Fibroblast of peridontal ligament (primary cell): Measurements from ENCODE around the gene MRPL55.

ENCODE experiments used
- DNase-seq: peaks from one replicate; pipeline ENCODE4 v3.0.0-alpha.2; 2010; ENCODE audit errors: extremely low read depth

Gene MRPL55

DNA sequence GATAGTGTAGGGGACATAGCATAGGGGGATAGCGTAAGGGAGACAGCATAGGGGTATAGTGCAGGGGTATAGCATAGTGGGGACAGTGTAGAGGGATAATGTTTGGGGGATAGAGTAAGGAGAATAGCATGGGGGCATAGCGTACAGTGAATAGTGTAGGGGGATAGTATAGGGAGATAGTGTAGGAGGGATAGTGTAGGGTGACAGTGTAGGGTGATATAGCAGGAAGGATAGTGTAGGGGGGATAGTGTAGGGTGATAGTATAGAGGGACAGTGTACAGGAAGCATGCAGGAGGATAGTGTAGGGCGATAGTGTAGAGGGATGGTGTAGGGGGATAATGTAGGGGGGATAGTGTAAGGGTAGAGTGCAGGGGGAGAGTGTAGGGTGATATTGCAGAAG lies 38.2 kb downstream of the MRPL55 start:
- no peak for DNase-seq

DNA sequence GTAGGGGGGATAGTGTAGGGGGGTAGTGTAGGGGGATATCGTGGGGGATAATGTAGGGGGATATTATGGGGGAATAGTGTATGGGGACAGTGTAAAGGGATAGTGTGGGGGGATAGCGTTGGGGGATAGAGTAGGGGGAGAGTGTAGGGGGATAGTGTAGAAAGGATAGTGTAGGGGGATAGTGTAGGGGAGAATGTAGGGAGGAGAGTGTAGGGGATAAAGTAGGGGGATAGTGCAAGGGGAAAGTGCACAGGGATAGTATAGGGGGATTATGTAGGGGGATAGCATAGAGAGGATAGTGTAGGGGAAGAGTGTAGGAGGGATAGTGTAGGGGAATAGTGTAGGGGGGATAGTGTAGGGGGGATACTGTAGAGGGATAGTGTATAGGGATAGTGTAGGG lies 38.9 kb downstream of the MRPL55 start:
- DNase-seq: no peak

DNA sequence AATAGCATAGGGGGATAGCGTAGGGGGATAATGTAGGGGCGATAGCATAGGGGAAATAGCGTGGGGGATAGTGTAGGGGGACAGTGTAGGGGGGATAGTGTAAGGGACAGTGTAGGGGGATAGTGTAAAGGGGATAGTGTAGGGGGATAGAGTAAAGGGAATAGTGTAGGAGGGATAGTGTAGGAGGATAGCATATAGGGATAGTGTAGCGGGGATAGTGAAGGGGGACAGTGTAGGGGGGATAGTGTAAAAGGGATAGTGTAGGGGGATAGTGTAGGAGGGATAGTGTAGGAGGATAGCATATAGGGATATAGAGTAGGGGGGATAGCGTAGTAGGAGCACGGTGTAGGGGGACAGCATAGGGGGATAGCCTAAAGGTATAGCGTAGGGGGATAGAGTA lies 40.7 kb downstream of the MRPL55 start:
- no peak for DNase-seq

GRCh38 chr1:228066891-228067654 lies 42.0 kb downstream of the MRPL55 start:
- DNase-seq: no peak

GRCh38 chr1:228066416-228066815 lies 42.7 kb downstream of the MRPL55 start:
- no peak for DNase-seq

DNA sequence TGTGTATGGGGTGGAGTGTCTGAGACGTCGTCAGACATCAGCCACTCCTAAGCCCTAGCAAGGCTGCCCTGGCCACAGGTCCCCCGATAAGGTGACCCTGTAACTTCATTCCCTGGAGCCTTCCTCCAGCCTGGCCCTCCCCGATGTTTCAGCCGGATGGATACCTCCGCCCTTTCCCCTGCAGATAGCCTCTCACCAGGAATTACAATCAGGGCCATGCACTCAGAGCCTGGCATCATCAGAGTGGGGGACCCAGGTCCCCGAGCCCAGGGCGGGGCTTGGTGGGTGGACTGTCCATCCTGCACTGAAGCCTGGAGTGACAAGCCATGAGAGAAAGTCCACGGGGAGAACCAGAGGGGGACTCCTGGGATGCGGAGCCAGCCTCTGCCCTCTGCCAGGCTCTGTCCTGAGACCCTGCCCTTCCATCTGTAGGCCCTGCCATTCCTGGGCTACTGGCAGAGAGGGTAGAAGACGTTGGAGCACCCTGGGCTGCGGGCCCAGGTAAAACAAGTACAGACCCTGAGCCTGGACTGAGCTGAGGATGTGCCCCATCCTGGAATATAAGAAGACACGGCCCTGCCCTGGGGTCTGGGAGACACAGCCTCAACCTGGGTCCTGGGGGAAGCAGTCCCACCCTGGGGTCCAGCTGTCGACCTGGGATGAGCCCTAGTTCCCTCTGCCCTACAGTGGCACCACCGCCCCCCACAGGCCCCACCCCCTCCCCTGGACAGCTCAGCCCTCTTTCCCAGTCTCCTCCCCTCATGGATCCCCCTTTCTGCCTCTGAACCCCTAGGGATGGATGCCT lies 43.4 kb downstream of the MRPL55 start:
- DNase-seq: no peak

GRCh38 chr1:228064741-228065542 lies 44.2 kb downstream of the MRPL55 start:
- DNase-seq: no peak

DNA sequence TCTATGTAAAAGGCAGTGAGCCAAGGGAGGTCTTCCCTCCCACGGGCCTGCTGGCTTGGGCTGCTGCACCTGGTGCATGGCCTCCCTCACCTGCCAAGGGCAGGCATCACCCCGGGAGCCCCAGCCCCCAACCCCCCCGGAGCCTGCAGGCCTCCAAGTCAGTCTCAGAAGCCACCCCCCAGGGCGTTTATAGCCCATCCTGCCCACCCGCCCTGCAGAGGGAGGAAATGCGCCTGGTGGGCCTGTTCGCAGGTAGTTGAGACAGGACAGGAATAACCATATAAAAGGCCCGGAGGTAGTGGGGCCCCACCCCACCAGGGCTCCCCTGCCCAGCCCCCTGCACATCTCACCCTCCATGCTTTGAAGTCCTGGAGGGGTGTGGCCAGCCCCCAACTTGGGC lies 44.8 kb downstream of the MRPL55 start:
- no peak for DNase-seq

- no peak for DNase-seq
Observed at GRCh38 chr1:228063251-228064191, 45.6 kb downstream of the MRPL55 start.

DNA sequence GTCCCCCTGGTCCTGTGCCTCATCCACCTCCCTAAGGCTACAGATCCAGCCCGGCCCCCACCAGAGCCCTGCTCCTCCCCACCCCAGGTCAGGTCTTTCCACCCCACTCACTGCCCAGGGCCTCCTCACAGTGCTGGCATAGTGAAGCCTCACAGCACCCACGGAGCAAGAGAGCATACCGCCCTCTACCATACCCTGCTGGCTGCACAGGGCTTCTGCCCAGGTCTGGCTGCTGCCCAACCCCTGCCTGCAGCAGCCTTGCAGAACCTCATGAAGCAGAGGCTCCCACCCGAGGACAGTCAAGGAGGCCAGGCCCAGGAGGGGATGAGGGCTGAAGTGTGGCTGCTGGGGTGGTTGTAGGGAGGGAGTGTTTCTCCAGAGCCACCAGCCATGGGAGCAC lies 46.3 kb downstream of the MRPL55 start:
- no peak for DNase-seq

DNA sequence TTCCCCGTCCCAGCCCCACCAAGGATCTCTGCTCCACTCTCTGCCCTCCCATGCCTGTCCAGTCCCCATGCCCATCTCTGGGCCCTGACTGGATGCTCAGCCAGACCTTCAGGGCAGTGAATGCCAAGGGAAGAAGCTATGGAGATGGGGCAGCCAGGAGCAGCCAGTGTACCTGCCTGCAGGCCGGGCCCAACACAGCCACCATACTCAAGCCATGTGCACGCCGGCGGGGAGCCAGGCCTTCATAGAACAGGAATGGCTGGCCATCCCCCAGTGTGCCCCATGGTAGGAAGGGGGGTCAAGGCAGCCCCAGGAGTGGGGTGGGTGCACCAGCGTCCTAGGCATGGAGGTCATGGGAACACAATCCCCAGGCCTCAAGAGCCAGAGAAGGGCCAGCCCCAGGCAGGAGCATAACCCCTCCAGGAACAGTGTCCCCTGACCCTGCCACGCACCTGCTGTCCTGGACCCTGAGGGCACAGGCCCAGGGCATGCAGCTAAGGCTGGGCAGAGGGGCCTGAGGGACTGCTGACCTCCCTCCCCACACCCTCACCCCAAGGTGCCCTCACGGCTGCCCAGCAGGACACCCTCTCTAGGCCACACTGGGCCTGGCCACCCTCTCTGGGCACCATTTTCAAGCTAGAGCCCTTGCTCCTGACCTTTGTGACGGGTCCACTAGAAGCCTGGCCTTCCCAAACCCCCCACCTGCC lies 46.9 kb downstream of the MRPL55 start:
- no peak for DNase-seq

DNA sequence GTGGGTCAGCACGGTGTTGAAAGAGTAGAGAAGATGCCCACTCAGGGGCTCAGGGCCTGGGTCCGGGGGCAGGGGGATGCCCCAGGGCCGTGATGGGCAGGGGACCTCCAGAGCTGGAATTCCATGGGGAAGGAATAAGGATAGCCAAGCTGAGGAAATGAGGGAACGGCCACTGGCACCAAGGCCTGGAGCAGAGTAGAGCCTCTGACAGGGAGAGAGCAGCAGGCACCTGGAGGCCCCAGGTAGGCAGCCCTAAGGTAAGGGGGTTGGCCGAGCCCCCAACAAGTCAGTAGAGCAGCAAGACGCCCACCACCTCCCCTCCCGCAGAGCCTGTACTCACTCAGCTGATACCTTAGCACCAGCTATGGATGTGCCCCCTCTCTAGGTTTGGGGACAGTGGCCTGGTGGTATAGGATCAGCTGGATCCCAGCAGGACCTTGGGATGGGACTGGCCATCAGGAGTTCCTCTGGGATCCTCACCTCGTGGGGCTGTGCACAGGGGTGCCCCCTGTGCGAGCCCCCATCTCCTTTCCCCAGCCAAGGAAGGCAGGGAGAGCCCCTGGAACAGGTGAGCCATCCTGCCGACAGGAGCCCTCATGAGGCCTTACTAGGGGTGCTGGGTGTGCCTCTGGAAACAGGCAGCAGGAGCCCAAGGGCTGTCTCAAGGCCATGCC lies 47.6 kb downstream of the MRPL55 start:
- no peak for DNase-seq

GRCh38 chr1:228060458-228061190 lies 48.5 kb downstream of the MRPL55 start:
- DNase-seq: no peak

GRCh38 chr1:228059634-228060457 lies 49.3 kb downstream of the MRPL55 start:
- DNase-seq: no peak

DNA sequence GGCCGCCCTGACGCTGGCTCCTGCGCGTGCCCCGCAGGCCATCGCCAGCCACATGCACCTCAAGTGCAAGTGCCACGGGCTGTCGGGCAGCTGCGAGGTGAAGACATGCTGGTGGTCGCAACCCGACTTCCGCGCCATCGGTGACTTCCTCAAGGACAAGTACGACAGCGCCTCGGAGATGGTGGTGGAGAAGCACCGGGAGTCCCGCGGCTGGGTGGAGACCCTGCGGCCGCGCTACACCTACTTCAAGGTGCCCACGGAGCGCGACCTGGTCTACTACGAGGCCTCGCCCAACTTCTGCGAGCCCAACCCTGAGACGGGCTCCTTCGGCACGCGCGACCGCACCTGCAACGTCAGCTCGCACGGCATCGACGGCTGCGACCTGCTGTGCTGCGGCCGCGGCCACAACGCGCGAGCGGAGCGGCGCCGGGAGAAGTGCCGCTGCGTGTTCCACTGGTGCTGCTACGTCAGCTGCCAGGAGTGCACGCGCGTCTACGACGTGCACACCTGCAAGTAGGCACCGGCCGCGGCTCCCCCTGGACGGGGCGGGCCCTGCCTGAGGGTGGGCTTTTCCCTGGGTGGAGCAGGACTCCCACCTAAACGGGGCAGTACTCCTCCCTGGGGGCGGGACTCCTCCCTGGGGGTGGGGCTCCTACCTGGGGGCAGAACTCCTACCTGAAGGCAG lies 50.0 kb downstream of the MRPL55 start:
- DNase-seq: no peak

GRCh38 chr1:228058172-228058948 lies 50.7 kb downstream of the MRPL55 start:
- no peak for DNase-seq
